Motor neuron (in vitro differentiated cells): ENCODE measurements around the gene TULP1. TPM values are rescaled to one million over a fixed set of nuclear protein-coding genes. Genes with fewer than 3 reads are reported as not detected.

Experiments used
- ATAC-seq, 8 experiments: fragments of 200-7000 bp; cut with Tn5 transposase; replicated peaks in 6 of 8; 2 replicates each; pipeline ENCODE4 v1.8.0; 2021; ENCODE audit warnings: mild to moderate bottlenecking in 8 of 8, moderate library complexity in 8 of 8
- H3K27ac ChIP-seq, 2 donors: fragments of 250-450 bp; sonication (Bioruptor Pico); 2 replicates each; pipeline ENCODE4 v1.9.0; 2021; ENCODE audit warnings: antibody characterized with exemption in 2 of 2, mild to moderate bottlenecking in 2 of 2, moderate library complexity in 1 of 2
- H3K4me1 ChIP-seq, 2 donors: fragments of 250-450 bp; sonication (Bioruptor Pico); replicated peaks in 1 of 2; 2 replicates each; pipeline ENCODE4 v1.6.1; 2021; ENCODE audit warnings: antibody characterized with exemption in 2 of 2, mild to moderate bottlenecking in 2 of 2, moderate library complexity in 1 of 2
- H3K4me3 ChIP-seq, 5 donors: fragments of 250-450 bp; sonication (Bioruptor Pico); 2 replicates each; pipeline ENCODE4 v1.9.0; 2021; ENCODE audit warnings: antibody characterized with exemption in 5 of 5, mild to moderate bottlenecking in 5 of 5, moderate library complexity in 4 of 5
- WGBS, 10 experiments: fragments of 450-650 bp; shearing (Covaris generic); methylation state at CpG; one replicate each; pipeline ENCODE4 v1.0.0; 2022; 5-methylcytosine and 5-hydroxymethylcytosine counted together
- in situ Hi-C, 9 experiments: fragments of 400-800 bp; cut with MboI; loops; one replicate each; pipeline ENCODE4 v1.15.0; 2021; ENCODE audit warnings: low sequenced_read_pairs in 9 of 9, low pct_unique_long_range_greater_than_20kb in 2 of 9; ENCODE audit not compliant: unreplicated experiment in 9 of 9
- total RNA-seq, 8 experiments: library from RNA; unstranded; fragments of 300-600 nt; gene quantifications; 2 replicates each; pipeline versions ENCODE4 v1.2.3 to v1.2.4, GENCODE V29; 2022

TULP1 gene
- total RNA-seq, 8 experiments from 2014 or later, result 0.20 to 1.2 (median 0.38) TPM; not detected in 2

- WGBS, 10 experiments, result 40 to 80% methylated on average over 1 of the region's 7 CpGs; no CpG with 5 or more reads in 8 of the 10 experiments
- peak in 4 of 8 experiments; percentile 1 to 5 (median 4) for ATAC-seq
- peaks cover 43 to 56% of the 10 kb centered on the region in 2 donors for H3K4me1 ChIP-seq
- H3K27ac ChIP-seq, result no peak overlapping the region
- in situ Hi-C loops, result no loop called here
- H3K4me3 ChIP-seq, result no peak overlapping the region
These were observed 20.3 kb downstream of the TULP1 start for GRCh38 chr6:35492258-35492973.

GRCh38 chr6:35491558-35492257 is 21.0 kb downstream of the TULP1 start:
- 100% methylated on average over 1 of the region's 5 CpGs; no CpG with 5 or more reads in 9 of the 10 experiments for WGBS, 10 experiments
- Histone ChIP-seq H3K4me1 (peaks cover 43 to 56% of the 10 kb centered on the region in 2 donors), H3K4me3 (no peak overlapping the region), H3K27ac (peak overlapping the region in 1 of 2 donors; percentile 47)
- in situ Hi-C loops, result no loop called here
- peak in 5 of 8 experiments; percentile 2 to 21 (median 5) for ATAC-seq

- H3K27ac ChIP-seq, result peak overlapping the region; percentile 72 to 80
- H3K4me3 ChIP-seq, result peak overlapping the region in 1 of 5 donors; percentile 5
- peak in 2 of 8 experiments; percentile 1 to 2 for ATAC-seq
- H3K4me1 ChIP-seq, result peaks cover 43 to 54% of the 10 kb centered on the region in 2 donors
- in situ Hi-C loops, result no loop called here
- 0 to 100% (median 80%) methylated on average over 1 of the region's 8 CpGs; no CpG with 5 or more reads in 7 of the 10 experiments for WGBS, 10 experiments
These were observed 21.7 kb downstream of the TULP1 start for GRCh38 chr6:35490821-35491557.

GRCh38 chr6:35489995-35490791 is 22.5 kb downstream of the TULP1 start:
- in situ Hi-C loops, result no loop called here
- 13% methylated on average over 3 of the region's 28 CpGs; no CpG with 5 or more reads in 9 of the 10 experiments for WGBS, 10 experiments
- Histone ChIP-seq H3K4me1 (peaks cover 40 to 46% of the 10 kb centered on the region in 2 donors), H3K4me3 (peak overlapping the region in 2 of 5 donors; percentile 2 to 5), H3K27ac (peak overlapping the region; percentile 72 to 80)
- peak; percentile 1 to 74 (median 68) for ATAC-seq

GRCh38 chr6:35489066-35489465 is 23.6 kb downstream of the TULP1 start:
- WGBS, 10 experiments, result 83 to 100% (median 100%) methylated on average over 1 of the region's 1 CpG; no CpG with 5 or more reads in 6 of the 10 experiments
- H3K4me3 ChIP-seq, result no peak overlapping the region
- in situ Hi-C loops, result no loop called here
- no peak for ATAC-seq
- peaks cover 39 to 40% of the 10 kb centered on the region in 2 donors for H3K4me1 ChIP-seq
- H3K27ac ChIP-seq, result no peak overlapping the region

GRCh38 chr6:35488517-35488862 is 24.2 kb downstream of the TULP1 start:
- H3K4me1 ChIP-seq, result peaks cover 39 to 40% of the 10 kb centered on the region in 2 donors
- no peak overlapping the region for H3K27ac ChIP-seq
- H3K4me3 ChIP-seq, result no peak overlapping the region
- in situ Hi-C loops, result no loop called here
- ATAC-seq, result no peak
- WGBS, 10 experiments, result 50 to 98% (median 81%) methylated on average over 1 to 8 of the region's 9 CpGs; no CpG with 5 or more reads in 2 of the 10 experiments

GRCh38 chr6:35487658-35488516 is 24.8 kb downstream of the TULP1 start:
- ATAC-seq, result peak in 3 of 8 experiments; percentile 3 to 36 (median 6)
- in situ Hi-C loops, result no loop called here
- no peak overlapping the region for H3K4me3 ChIP-seq
- WGBS, 10 experiments, result 43 to 100% (median 86%) methylated on average over 1 to 2 of the region's 9 CpGs; no CpG with 5 or more reads in 3 of the 10 experiments
- no peak overlapping the region for H3K27ac ChIP-seq
- H3K4me1 ChIP-seq, result peaks cover 34 to 35% of the 10 kb centered on the region in 2 donors

- 86 to 93% (median 89%) methylated on average over 6 to 7 of the region's 61 CpGs; no CpG with 5 or more reads in 7 of the 10 experiments for WGBS, 10 experiments
- no peak for ATAC-seq
- H3K27ac ChIP-seq, result no peak overlapping the region
- in situ Hi-C loops, result no loop called here
- peaks cover 18 to 19% of the 10 kb centered on the region in 2 donors for H3K4me1 ChIP-seq
- H3K4me3 ChIP-seq, result no peak overlapping the region
These were observed 26.4 kb downstream of the TULP1 start for GRCh38 chr6:35486005-35486925.

- no peak overlapping the region for H3K27ac ChIP-seq
- H3K4me3 ChIP-seq, result no peak overlapping the region
- in situ Hi-C loops, result no loop called here
- H3K4me1 ChIP-seq, result peaks cover 9 to 11% of the 10 kb centered on the region in 2 donors
- 20 to 67% methylated on average over 1 of the region's 11 CpGs; no CpG with 5 or more reads in 8 of the 10 experiments for WGBS, 10 experiments
- ATAC-seq, result peak in 4 of 8 experiments; percentile 4 to 68 (median 42)
These were observed 27.3 kb downstream of the TULP1 start for GRCh38 chr6:35485402-35485877.

- 70 to 100% (median 80%) methylated on average over 1 to 2 of the region's 7 CpGs; no CpG with 5 or more reads in 7 of the 10 experiments for WGBS, 10 experiments
- Histone ChIP-seq H3K27ac (no peak overlapping the region), H3K4me3 (no peak overlapping the region), H3K4me1 (peaks cover 5 to 6% of the 10 kb centered on the region in 2 donors)
- in situ Hi-C loops, result no loop called here
- ATAC-seq, result peak in 6 of 8 experiments; percentile 3 to 26 (median 20)
These were observed 27.7 kb downstream of the TULP1 start for GRCh38 chr6:35484921-35485392.
